ENCODE results near the gene C13orf42.

Gene C13orf42

DNA sequence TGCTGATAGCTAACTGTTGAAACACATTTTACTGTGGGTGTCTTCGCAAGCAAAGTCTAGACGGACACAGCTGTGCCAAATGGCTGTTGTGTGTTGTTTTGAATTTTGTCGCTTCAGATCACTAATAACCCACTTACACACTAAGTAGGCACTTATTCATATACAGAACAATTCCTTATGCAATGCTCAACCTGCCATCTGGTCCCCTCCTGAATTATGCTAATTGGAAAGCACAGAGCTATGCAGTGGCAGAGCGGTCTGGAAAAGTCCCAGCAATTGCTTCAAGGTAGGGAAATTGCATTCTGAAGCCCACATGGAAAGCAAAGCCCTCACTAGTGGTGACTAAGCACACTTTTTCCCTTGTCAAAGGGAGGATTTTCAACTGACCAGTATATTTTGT, 69.9 kb downstream of the C13orf42 start:
- TF ChIP-seq, protein P1, sequence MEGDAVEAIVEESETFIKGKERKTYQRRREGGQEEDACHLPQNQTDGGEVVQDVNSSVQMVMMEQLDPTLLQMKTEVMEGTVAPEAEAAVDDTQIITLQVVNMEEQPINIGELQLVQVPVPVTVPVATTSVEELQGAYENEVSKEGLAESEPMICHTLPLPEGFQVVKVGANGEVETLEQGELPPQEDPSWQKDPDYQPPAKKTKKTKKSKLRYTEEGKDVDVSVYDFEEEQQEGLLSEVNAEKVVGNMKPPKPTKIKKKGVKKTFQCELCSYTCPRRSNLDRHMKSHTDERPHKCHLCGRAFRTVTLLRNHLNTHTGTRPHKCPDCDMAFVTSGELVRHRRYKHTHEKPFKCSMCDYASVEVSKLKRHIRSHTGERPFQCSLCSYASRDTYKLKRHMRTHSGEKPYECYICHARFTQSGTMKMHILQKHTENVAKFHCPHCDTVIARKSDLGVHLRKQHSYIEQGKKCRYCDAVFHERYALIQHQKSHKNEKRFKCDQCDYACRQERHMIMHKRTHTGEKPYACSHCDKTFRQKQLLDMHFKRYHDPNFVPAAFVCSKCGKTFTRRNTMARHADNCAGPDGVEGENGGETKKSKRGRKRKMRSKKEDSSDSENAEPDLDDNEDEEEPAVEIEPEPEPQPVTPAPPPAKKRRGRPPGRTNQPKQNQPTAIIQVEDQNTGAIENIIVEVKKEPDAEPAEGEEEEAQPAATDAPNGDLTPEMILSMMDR (IDR thresholded peaks at IDR 0.05; ENCODE audit: insufficient read depth, low read length, poor library complexity, severe bottlenecking), result no peak
- no peak overlapping the region for H3K4me3 ChIP-seq (replicated peaks; ENCODE audit: low read depth, low read length)
- DNase-seq (ENCODE audit: extremely low read depth, insufficient read length), result no peak
- H3K36me3 ChIP-seq (ENCODE audit: control insufficient read depth, insufficient read depth, low read length), result no peaks in the 10 kb centered on the region
- no peaks in the 10 kb centered on the region for H3K27me3 ChIP-seq (replicated peaks; ENCODE audit: control insufficient read depth, insufficient read depth, low read length)

DNA sequence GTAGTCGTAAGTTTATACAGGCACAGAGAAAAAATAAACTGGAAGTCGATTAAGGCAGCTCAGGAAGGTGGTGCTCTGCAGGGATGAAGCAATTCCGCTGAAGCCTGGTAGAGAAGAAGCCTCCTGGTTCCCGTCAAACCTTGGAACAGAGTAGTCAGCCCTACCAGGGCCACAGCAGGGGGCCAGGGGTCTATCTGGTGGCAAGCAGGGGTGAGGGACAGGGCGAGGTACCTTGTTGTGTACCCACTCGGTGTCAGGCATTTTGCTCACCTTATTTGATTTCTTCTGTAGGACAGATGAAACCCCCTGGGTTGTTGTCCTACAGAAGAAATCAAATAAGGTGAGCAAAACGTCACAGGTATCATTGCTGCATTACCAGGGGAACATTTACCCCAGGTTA, 70.6 kb downstream of the C13orf42 start:
- no peaks in the 10 kb centered on the region for H3K36me3 ChIP-seq (ENCODE audit: control insufficient read depth, insufficient read depth, low read length)
- TF ChIP-seq, protein P1 (IDR thresholded peaks at IDR 0.05; ENCODE audit: insufficient read depth, low read length, poor library complexity, severe bottlenecking), result no peak
- H3K27me3 ChIP-seq (replicated peaks; ENCODE audit: control insufficient read depth, insufficient read depth, low read length), result no peaks in the 10 kb centered on the region
- no peak overlapping the region for H3K4me3 ChIP-seq (replicated peaks; ENCODE audit: low read depth, low read length)
- no peak for DNase-seq (ENCODE audit: extremely low read depth, insufficient read length)

DNA sequence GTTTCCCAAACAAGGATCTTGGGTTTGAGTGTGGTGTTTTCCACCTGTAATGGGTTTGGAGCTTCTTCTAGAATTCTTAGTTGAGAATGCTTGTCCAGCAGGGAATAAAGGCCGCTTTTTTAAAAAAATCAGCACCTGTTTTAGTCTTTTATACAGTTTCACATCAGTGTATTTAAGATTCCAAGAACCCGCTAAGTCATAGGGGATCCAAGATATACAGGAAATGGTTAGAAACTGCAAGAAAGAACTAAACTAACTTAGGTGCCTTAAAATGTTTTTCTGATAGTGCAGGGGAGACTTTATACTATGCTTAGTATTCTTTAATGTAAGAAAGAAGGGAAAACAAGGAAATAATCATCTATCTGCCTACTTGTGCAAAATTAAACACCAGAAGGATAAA, 74.7 kb downstream of the C13orf42 start:
- Histone ChIP-seq H3K27me3 (replicated peaks; ENCODE audit: control insufficient read depth, insufficient read depth, low read length) (no peaks in the 10 kb centered on the region), H3K36me3 (ENCODE audit: control insufficient read depth, insufficient read depth, low read length) (no peaks in the 10 kb centered on the region), H3K4me3 (replicated peaks; ENCODE audit: low read depth, low read length) (no peak overlapping the region)
- TF ChIP-seq, protein P1 (IDR thresholded peaks at IDR 0.05; ENCODE audit: insufficient read depth, low read length, poor library complexity, severe bottlenecking), result no peak
- no peak for DNase-seq (ENCODE audit: extremely low read depth, insufficient read length)

DNA sequence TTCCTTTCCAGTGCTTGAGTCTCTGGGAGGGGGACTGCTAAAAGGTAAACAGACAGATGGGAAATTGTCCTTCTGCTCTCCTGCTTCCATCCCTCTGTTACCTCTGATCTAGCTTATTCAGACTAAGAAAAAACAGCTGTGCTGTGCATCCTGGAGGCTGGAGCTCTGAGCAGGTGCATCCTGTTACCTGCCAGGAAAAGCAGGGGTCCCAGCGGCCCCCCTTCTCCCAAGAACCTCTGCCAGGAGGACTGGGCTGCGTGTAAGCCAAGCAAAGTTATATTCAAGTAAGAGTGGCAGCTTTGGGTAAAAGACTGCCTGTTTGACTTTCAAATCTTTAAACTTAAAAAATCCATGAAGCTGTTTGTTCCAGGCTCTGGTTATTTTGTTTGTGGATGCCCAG, 75.1 kb downstream of the C13orf42 start:
- Histone ChIP-seq H3K36me3 (ENCODE audit: control insufficient read depth, insufficient read depth, low read length) (no peaks in the 10 kb centered on the region), H3K4me3 (replicated peaks; ENCODE audit: low read depth, low read length) (no peak overlapping the region), H3K27me3 (replicated peaks; ENCODE audit: control insufficient read depth, insufficient read depth, low read length) (no peaks in the 10 kb centered on the region)
- DNase-seq (ENCODE audit: extremely low read depth, insufficient read length), result no peak
- TF ChIP-seq, protein P1 (IDR thresholded peaks at IDR 0.05; ENCODE audit: insufficient read depth, low read length, poor library complexity, severe bottlenecking), result no peak

DNA sequence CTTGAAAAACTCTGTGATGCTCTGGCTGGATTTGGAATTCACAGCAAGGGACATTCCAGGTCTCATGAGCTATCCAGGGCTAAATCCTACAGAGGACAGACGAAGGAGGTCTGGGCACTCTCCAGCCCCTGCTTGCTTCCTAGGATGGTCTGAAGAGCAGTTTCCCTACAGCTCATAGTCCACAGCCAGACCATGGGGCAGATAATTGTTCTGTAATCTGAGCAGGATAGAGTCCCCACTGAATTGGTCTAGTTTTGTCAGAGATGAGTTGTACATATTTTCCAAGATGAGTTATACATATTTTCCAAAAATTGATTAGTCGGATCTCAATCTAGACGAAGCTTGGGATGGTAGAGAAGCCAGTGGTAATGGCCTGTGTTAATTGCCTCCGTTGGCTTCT, 75.6 kb downstream of the C13orf42 start:
- H3K4me3 ChIP-seq (replicated peaks; ENCODE audit: low read depth, low read length), result no peak overlapping the region
- no peaks in the 10 kb centered on the region for H3K36me3 ChIP-seq (ENCODE audit: control insufficient read depth, insufficient read depth, low read length)
- DNase-seq (ENCODE audit: extremely low read depth, insufficient read length), result no peak
- H3K27me3 ChIP-seq (replicated peaks; ENCODE audit: control insufficient read depth, insufficient read depth, low read length), result no peaks in the 10 kb centered on the region
- TF ChIP-seq, protein P1 (IDR thresholded peaks at IDR 0.05; ENCODE audit: insufficient read depth, low read length, poor library complexity, severe bottlenecking), result no peak

DNA sequence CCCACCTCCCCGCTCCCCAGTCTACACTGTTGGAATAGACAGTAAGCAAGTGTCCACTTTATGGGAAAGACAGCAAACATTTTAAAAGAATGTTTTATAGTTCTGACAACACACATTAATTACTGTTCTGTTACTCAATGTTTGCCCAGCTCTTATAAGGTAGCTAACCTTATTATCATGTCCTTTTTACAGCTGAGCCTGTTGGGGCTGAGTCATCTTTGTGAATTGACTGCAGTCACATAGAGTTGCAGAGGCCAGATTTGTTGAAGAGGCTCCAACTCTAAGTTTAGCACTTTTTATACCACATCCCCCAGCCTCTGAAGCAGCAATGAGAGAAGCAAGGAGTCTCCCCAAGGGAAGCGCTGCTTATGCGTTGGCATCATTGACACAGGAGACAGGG, 76.2 kb downstream of the C13orf42 start:
- TF ChIP-seq, protein P1 (IDR thresholded peaks at IDR 0.05; ENCODE audit: insufficient read depth, low read length, poor library complexity, severe bottlenecking), result no peak
- no peaks in the 10 kb centered on the region for H3K27me3 ChIP-seq (replicated peaks; ENCODE audit: control insufficient read depth, insufficient read depth, low read length)
- no peak overlapping the region for H3K4me3 ChIP-seq (replicated peaks; ENCODE audit: low read depth, low read length)
- no peak for DNase-seq (ENCODE audit: extremely low read depth, insufficient read length)
- H3K36me3 ChIP-seq (ENCODE audit: control insufficient read depth, insufficient read depth, low read length), result no peaks in the 10 kb centered on the region
